Neural crest cell (in vitro differentiated cells): ENCODE results near the gene ANKRD63. TPM values are rescaled to one million over a fixed set of nuclear protein-coding genes. Genes with fewer than 3 reads are reported as not detected.
A peak's percentile ranks its signal among the peaks of the same experiment; 100 is the strongest.

Experiments used
- DNase-seq: peaks from one replicate; pipeline ENCODE4 v3.0.0; 2021; ENCODE audit warnings: low read depth, mixed read lengths, low spot score
- H3K27ac Mint-ChIP-seq: one replicate; pipeline ENCODE4 v1.8.0; 2021; ENCODE audit warnings: mild to moderate bottlenecking, mixed read lengths; ENCODE audit not compliant: unreplicated experiment
- H3K27me3 Mint-ChIP-seq: 2 replicates; pipeline ENCODE4 v1.8.0; 2021; ENCODE audit warnings: low read depth, mild to moderate bottlenecking, mixed read lengths
- H3K36me3 Mint-ChIP-seq: 2 replicates; pipeline ENCODE4 v1.8.0; 2021; ENCODE audit warnings: low read depth, mild to moderate bottlenecking, mixed read lengths
- H3K4me1 Mint-ChIP-seq: 2 replicates; pipeline ENCODE4 v1.8.0; 2021; ENCODE audit warnings: mixed read lengths
- H3K4me3 Mint-ChIP-seq: one replicate; pipeline ENCODE4 v1.8.0; 2021; ENCODE audit warnings: mild to moderate bottlenecking, mixed read lengths
- H3K9me3 Mint-ChIP-seq: 2 replicates; pipeline ENCODE4 v1.8.0; 2021; ENCODE audit warnings: mixed read lengths
- CTCF ChIP-seq: fragments of 200-600 bp; sonication (generic); conservative IDR thresholded peaks from 2 replicates; pipeline ENCODE4 v1.5.0; 2021; ENCODE audit warnings: antibody characterized with exemption, mild to moderate bottlenecking
- total RNA-seq: library from RNA; stranded (reverse); gene quantifications from 2 replicates; pipeline ENCODE4 v1.2.1, GENCODE V29; 2021

The ANKRD63 gene
- total RNA-seq, 1 donor from 2014 or later, result not detected

DNA sequence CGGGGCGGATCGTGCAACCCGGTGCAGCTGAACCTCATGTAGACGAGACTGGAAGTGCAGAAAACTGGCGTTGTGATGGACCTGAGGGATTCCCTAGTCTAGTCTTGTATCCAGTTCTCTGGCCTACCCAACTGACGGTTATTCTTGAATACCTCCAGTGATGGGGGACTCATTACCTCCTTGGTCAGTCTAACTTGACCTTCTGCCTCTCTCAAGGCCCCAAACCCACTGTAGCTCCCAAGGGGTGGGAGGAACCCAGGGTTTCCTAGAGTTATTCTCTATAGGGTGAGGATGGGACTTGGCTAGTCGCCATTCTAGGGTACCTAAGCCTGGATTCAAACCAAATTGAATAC, 32.6 kb downstream of the ANKRD63 start:
- H3K27me3 Mint-ChIP-seq, result peaks cover 56% of the 10 kb centered on the region
- H3K9me3 Mint-ChIP-seq, result no peaks in the 10 kb centered on the region
- no peak for TF ChIP-seq CTCF

GRCh38 chr15:40249477-40250303, 33.2 kb downstream of the ANKRD63 start:
- DNase-seq, result no peak
- peaks cover 50% of the 10 kb centered on the region for H3K27me3 Mint-ChIP-seq
- TF ChIP-seq CTCF, result no peak
- no peaks in the 10 kb centered on the region for H3K9me3 Mint-ChIP-seq
- no peak overlapping the region for H3K4me3 Mint-ChIP-seq
- H3K27ac Mint-ChIP-seq, result no peak overlapping the region
- no peaks in the 10 kb centered on the region for H3K36me3 Mint-ChIP-seq
- H3K4me1 Mint-ChIP-seq, result peaks cover 5% of the 10 kb centered on the region

More for the DNA sequence above, 32.6 kb downstream of the ANKRD63 start:
- Mint-ChIP-seq H3K36me3 (no peaks in the 10 kb centered on the region), H3K4me1 (peaks cover 5% of the 10 kb centered on the region), H3K4me3 (peak overlapping the region; percentile 15), H3K27ac (no peak overlapping the region)
- no peak for DNase-seq

GRCh38 chr15:40248006-40248783, 34.7 kb downstream of the ANKRD63 start:
- no peak for TF ChIP-seq CTCF
- Mint-ChIP-seq H3K36me3 (no peaks in the 10 kb centered on the region), H3K4me3 (no peak overlapping the region), H3K9me3 (no peaks in the 10 kb centered on the region), H3K27ac (no peak overlapping the region), H3K4me1 (no peaks in the 10 kb centered on the region), H3K27me3 (peaks cover 35% of the 10 kb centered on the region)
- DNase-seq, result no peak

- Mint-ChIP-seq H3K27ac (no peak overlapping the region), H3K36me3 (no peaks in the 10 kb centered on the region), H3K9me3 (no peaks in the 10 kb centered on the region), H3K4me3 (no peak overlapping the region), H3K27me3 (peaks cover 31% of the 10 kb centered on the region), H3K4me1 (no peaks in the 10 kb centered on the region)
- no peak for DNase-seq
- TF ChIP-seq CTCF, result no peak
Measured at GRCh38 chr15:40247406-40247971, 35.4 kb downstream of the ANKRD63 start.

DNA sequence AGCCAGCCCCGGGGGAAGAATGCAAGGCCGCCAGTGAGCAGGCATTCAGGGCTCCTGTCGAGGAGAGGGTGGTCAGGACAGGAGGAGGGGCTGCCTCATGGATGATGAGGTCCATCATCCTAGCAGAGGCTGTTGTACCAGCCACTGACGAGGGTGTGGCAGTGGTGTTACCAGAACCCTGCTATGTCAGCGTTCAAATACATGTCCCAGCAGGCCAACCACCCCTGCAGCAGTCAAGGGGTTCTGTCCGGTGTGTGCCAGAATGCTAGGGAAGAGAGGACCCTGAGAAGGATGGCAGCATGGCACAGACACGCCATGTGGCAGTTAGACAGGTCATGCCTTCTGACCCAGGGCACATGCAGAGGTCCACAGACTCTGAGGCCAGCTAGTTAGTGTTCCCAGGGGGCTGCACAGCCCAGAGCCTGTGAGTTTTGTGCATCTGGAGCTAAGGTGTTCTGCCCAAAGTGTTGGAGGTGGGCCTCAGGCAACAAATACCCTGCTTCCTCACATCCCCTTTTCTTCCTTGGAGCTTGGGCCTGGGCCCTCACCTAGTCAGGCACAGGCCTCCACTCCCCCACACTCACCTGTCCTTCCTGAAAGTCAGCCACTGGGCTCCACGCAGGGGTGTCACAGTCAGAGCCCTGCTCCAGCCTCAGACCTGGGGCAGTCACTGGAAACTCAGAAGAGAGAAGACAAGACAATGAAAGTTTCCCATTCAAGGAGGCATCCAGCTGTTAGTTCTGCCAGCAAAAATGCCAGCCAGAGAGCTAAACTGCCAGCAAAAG, 36.2 kb downstream of the ANKRD63 start:
- no peak for DNase-seq
- peaks cover 27% of the 10 kb centered on the region for H3K27me3 Mint-ChIP-seq
- H3K27ac Mint-ChIP-seq, result peak overlapping the region; percentile 71
- no peaks in the 10 kb centered on the region for H3K4me1 Mint-ChIP-seq
- no peaks in the 10 kb centered on the region for H3K9me3 Mint-ChIP-seq
- H3K36me3 Mint-ChIP-seq, result no peaks in the 10 kb centered on the region
- H3K4me3 Mint-ChIP-seq, result no peak overlapping the region
- TF ChIP-seq CTCF, result no peak
